Activated T-cell treated with anti-CD3 and anti-CD28 coated beads, Interleukin-2, amount 50 U/mL, for 48 hours (primary cell): ENCODE measurements around the gene C17orf50.
"Not testable (repeated sequence)": the region's sequence is repeated elsewhere in the genome, so short reads cannot be mapped to it uniquely, and the experiment has no call there.

Experiments
- DNase-seq, 2 experiments: peaks; one replicate each; pipeline ENCODE4 v3.0.0-alpha.2; 2020

The C17orf50 gene

DNA sequence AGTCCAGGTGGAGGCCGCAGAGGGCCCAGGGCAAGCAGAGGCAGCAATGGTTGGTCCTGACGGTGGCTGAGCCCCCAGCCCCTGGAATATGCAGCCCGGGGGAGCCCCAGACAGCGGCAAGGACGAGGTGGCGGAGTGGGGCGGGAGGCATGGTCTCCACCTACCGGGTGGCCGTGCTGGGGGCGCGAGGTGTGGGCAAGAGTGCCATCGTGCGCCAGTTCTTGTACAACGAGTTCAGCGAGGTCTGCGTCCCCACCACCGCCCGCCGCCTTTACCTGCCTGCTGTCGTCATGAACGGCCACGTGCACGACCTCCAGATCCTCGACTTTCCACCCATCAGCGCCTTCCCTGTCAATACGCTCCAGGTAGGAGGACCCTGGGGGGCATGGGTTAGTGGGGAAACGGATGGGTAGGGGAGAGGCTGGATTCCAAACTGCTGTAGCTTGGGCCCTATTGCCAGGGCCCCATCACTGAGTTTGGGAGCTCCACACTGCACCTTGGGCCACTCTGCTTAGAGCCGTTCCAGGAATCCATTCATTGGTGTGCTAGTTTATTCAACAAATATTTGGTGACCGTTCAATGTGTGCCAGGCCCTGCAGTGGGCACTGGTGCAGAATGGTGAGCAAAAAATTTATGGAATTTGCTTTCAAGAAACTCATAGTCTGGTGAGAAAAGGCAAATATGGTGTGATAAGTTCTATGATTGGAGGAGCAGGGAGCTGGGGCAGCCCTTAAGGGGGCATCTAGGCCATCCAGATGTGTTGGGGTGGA, 25.5 kb upstream of the C17orf50 start:
- DNase-seq, result no peak

DNA sequence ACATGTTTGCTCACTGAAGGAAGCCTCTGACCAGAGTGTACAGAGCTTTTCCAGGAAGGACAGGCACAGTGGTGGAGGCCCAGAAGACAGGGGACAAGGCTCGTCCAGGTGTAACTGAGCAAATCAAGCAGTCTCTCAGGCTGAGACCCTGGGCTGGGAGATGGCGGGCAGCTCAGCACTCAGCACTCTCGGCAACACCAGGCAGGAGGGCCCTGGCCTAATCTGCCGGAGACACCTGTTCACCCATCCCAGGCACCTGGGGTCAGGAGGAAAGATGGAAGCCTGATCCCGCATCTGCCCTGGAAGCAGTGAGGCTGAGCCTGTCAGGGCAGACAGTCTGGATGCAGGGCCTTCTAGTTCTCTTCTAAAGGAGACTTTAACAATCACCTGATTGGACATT, 24.5 kb upstream of the C17orf50 start:
- no peak for DNase-seq

DNA sequence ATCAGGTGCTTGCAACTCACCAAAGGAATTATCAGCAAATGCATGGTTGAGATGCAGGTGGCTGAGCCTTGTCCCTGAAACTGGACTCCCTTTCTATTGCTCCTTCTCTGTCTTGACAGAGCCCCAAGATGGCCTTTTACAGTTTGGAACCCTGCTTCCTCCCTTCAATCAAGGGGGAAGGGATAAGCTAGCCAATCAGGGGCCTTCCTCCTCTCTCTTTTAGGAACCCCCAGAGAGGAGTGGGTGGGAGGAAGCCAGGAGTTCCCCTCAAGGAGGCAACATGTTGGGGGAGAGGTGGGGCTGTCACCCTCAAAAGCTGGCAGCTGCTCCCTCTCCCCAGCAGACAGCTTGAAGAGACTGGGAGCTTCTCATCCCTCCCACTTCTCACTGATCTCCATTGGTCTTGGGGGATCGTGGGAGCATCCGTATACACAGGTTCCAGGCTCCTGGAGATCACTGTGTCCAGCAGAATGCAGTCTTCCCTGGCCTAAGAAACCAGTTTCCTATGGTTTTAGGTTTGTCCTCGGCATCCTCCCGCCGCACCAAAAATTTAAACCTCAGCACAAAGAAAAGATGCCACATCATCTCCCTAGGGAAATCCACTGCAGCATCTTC, 22.1 kb upstream of the C17orf50 start:
- DNase-seq, result no peak

DNA sequence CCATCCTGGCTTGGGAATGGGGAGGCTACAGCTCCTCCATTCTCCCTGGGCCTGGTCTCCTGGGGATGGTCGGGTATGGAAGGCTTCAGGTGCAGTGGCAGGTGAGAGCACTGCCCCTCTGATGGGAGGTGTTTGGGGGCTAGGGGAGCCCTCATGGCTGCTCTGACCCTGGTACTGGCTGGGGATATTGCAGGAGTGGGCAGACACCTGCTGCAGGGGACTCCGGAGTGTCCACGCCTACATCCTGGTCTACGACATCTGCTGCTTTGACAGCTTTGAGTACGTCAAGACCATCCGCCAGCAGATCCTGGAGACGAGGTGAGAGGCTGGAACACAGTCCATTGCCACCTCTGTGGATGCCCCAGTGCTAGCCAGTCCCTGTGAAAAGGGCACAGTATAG, 20.5 kb upstream of the C17orf50 start:
- no peak for DNase-seq

DNA sequence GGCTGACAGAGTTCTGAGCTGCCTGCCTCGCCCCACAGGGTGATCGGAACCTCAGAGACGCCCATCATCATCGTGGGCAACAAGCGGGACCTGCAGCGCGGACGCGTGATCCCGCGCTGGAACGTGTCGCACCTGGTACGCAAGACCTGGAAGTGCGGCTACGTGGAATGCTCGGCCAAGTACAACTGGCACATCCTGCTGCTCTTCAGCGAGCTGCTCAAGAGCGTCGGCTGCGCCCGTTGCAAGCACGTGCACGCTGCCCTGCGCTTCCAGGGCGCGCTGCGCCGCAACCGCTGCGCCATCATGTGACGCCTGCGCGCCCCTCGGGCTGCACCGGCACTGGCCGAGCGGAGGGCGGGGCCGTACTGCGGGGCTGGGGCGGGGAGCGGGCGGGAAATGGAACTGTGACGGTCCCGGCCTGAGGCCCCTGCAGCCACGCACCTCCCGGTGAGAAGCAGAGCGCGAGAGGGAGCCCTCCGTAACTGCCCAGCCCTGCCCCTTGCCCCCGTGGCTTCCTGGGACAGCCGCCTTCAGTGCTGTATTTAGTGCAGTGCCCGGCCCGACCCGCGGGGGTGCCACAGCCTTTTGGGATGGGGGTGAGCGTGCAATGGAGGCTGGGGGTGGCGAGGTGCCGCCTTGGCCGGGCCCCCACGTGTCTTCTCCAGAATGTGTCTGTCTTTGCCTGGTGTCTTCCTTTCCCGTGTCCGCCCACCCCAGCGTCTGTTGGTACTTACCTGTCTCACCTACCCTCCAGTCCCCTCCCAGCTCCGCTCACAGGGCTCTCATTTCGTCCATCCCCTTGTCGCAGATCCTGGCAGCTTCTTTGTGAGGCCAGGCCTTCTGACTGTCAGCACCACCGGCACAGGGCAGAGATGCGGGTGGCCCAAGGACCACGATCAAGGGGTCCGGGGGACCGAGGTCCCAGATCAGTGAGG, 19.4 kb upstream of the C17orf50 start:
- peak; percentile 44 to 50 for DNase-seq

DNA sequence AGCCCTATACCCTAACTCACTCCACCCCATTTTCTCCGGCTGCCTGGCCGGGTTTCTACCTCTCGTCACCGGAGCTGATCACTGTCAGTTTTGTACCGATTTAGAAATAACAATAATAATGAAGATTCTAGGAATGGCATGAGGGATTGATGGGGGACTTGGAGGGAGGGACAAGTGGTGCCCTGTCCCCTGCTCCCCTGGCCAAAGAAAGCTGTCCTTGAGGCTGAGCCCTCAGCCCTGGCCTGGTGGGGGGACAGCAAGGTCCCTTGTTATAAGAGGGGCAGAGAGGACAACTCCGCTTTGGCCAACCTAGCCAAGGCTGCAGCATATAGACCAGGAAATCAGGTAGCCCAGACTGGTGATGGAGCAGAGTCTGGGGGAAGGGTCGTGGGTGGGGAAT, 18.2 kb upstream of the C17orf50 start:
- DNase-seq, result no peak

DNA sequence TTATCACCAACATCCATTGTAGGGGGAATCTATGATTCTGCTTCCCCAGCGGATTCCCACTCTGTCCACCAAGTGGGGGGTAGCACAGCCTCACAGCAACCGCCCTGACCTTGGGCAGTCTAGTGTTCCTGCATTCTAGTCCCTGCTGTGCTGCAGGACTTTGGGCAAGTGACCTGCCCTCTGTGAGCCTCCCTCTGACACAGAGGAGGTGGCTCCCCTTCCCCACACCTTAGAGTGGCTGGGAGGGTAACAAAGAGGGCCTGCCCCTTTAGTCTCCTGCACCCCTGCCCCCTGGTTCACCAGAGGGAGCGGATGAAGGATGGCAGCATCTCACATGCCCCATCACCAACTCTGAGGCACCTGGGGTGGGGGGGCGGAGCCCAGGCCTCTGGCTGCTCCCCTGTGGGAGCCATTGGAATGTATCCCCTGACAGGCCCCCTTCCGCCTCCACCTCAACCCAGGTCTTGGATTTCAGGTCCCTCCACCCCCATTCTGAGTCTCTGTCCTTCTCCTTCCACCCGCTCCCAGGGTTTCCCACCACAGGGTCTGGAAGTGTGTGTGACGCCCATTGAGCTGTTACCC, 17.7 kb upstream of the C17orf50 start:
- DNase-seq, result peak in 1 of 2 experiments; percentile 15

DNA sequence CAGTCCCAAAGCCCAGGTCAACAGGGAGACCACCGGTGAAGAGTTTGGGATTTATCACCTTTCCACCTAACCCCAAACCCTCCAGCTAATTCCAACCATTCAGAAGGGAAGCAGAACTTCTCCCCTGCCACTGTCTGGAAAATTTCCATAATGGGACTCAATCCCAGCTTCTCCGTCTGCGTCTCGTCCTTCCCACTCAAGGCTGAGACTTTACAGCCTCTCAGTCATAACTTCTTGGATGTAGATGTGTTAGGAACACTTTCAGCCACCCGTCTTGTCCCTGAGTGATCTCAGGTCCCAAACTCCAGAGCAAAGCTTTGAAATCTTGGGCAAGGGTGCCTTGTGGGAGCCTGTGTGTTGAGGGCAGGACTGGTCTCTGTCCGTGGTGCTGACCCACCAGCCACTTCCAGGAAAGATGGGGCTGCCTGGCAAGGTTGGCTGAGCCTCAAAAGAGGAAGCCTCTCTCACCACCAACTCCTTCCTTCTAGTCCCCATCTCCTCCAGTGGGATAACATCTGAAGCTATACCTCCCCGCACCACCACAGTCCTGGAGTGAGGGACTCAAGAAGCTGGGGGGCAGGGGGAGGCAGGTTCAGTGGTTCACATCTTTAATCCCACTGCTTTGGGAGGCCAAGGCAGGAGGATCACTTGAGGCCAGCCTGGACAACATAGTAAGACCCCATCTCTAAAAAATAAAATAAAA, 16.9 kb upstream of the C17orf50 start:
- DNase-seq, result peak in 1 of 2 experiments; percentile 46

DNA sequence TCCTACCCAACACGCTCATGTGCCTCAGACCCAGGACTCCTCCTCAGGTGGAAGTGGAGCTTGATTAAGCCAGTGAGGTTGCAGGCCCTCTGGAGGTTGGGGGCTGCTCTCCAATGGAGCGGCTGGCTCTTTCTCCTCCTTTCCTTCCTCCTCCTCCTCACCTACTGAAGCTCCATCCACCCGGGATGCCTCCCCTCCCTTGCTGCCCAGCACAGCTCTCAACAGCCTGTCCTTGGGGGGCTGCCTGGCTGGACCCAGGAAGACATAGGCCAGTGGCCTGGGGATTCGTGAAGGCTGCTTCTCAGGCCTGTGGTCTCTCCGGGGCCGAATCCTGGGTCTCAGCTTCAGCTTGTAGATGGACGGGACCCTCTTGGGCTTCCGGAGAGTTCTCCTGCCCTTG, 15.9 kb upstream of the C17orf50 start:
- no peak for DNase-seq

DNA sequence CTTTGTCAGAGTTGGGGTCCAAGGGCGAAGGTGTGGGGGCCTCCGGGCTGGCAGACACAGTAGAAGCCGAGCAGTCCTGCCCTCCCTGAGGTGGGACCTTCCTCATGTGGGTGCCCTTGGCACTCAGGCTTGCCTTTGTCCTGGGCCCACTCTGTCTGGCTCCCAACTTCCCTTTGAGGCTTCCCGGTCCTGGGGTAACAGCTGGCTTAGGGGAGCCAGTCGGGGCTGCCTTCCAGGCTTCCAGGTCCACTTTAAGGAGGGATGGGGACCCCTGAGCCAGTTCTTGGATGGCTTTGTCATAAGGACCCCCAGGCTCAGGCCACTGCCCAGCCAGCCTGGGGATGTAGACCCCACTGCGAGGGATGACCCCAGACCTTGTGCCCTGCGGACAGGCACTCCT, 15.4 kb upstream of the C17orf50 start:
- DNase-seq, result no peak

DNA sequence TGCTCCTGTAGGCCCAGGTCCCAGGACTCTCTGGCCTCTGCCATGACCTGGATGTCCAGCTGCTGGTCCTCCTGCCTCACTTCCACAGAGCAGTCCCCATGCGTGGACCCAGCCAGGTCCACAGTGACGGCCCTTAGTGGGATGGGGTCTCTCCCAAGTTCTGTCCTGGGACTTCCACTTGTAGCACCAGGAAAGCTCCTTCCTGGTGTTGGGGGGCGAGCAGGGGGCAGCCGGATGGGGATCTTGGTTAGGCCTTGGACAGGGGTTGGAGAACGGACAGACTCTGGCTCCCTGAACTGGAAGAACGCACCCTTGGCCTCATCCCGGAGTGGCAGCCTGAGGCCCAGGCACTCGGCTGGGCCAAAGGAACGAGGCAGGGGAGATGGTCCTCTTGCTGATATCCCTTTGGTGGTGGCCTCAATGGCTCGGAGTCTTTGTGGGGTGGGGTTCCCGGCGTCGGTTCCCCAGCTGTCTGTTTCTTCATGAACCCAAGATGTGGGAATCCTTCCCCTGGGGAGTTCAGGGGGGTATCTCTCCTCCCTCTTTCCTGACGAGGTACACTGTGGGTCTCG, 14.9 kb upstream of the C17orf50 start:
- peak in 1 of 2 experiments; percentile 16 for DNase-seq

DNA sequence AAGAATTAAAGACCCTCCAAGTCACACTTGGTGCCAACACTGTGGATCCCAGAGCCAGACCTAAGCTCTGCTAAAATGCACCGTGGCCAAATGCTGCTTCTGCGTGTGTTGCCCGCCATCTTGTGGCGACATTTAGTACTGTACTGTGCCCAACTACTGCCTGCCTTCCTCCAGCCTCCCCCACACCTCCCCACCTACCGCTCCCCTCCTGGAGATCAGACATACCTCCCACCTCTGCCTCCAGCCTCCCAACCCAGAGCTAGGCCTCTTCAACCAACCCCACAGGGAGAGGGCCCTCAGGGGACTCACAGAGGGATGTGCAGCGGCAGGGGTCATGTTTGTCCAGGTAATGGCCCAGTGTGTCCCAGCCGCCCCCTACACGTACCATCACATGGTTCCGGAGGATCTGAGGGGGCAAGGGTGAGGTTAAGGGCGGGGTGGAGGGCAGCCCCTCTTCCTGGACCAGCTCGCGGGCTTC, 13.1 kb upstream of the C17orf50 start:
- DNase-seq, result peak; percentile 87 to 89

DNA sequence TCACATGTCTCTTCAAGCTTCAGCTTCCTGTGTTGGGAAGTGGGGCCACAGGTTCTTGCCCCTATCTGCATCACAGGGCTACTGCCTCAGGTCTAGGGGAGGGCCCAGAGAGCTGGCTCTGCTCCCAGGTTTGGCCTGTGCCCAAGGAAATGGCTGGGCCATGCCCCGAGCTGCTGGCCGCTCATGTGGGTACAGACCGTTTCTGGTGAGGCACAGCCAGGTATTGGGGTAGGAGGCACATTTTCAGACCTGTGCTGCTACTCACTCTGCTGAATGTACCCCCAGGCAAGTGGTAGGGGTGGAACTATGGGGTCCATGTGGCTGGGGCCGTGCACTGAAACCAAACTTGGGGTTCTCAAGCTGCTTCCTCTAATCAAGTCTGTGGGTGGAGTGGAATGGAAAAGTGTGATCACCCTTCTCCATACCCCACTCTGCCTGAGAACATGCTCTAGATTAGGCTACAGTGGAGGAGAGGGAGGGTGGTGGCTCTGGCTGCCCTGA, 12.3 kb upstream of the C17orf50 start:
- peak in 1 of 2 experiments; percentile 37 for DNase-seq

DNA sequence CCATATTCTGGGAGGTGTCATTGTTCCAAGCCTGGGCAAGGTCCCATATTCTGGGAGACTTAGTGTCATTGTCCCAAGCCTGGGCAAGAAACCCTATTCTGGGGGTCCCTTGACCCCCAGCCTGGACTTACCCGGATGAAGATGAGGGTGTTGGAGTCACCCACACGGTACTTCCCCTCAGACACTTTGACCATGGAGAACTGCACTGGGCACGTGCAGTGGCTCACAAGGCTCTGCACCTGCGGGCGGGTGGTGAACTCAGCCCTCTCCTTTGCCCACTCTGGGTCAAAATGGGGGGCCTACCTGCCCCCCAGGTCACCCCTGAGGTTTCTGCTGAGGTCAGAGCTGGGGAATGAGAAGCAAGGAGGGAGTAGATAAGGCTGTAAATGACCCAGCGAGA, 11.7 kb upstream of the C17orf50 start:
- DNase-seq, result no peak

DNA sequence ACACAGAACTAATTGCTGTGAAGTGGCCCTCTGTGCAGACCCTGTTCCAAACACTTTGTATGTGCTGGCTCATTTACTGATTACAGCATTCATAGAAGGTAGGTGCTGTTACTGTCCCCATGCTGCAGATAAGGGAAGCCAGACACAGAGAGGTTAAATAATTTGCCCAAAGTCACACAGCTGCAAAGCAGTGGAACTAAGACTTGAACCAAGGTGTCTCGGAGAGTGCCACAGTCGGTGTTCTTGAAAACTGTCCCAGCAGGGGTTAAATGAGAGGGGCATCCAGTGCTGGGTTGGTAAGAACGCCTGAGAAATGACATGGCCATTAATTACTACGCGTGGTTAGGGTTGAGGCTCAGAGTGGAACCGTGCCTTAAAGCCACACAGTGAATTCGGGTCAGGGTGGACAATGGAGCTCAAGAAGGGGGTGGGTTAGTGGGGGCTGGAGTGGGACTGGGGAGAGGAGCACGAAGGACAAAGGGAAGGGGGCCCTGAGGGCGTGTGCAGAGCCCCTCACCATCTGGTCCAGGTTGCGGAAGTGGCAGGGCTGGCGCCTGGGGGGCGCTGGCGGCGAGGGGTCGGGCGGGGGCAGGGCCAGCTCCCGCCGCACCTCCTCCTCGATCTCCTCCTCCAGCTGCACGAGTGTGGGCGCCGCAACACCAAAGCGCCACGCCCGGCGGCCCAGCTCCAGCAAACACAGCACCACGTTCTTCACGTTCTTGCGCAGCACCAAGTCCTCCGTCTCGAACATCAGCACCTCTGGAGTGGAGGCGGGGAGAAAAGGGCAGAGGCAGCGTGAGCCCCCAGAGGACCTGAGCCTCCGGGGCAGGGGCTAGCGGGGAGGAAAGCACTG, 10.9 kb upstream of the C17orf50 start:
- peak in 1 of 2 experiments; percentile 44 for DNase-seq

DNA sequence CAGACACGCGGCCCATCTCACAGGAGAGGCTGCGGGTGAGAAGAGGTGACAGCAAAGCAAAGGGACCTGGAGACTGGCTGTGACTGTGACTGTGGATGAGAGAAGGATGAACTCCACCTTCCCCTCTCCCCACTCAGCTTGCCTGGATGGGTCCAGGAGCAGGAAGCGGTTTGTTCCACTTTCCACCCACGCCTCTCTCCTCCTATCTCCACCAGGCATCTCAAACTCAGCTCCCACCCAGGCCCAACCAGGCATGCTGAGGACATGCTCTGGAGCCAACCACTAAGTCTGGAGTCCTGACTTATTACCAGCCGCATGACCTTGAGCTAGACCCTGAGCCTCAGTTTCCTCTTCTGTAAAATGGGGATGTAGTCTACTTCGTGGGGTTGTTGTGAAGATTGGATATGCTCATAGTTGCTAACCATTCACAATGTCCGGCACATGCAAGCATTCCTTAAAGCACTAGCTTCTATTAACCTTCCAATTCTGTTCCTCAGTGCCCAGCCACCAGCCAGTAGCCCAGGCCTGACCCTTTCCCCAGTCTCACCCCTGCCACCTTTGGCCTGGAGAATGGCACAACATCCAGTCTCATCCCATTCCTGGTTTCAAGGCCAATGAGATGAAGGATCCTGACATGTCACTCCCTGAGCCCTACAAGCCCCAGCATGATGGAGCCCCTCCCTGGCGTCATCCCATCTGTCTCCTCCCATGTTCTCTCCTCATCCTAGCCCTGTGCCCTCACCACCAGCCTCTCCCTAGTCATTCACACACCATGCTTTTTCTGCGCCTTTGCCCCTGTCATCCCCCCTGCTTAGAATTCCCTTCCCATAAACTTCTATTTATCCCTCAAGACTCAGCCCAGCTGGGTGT, 9.9 kb upstream of the C17orf50 start:
- no peak for DNase-seq

DNA sequence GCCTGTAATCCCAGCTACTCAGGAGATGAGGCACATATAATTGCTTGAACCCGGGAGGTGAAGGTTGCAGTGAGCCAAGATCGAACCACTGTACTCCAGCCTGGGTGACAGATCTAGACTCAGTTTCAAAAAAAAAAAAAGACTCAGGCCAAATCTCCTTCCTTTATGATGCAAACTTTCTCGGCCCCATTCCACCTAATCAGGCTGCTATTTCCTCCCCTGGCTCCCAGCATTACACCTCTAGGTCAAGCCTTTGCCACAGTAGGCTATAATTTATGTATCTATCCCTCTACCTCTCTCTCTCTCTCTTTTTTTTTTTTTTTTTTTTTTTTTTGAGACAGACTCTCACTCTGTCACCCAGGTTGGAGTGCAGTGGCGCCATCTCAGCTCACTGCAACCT, 9.1 kb upstream of the C17orf50 start:
- not testable (repeated sequence) for DNase-seq

DNA sequence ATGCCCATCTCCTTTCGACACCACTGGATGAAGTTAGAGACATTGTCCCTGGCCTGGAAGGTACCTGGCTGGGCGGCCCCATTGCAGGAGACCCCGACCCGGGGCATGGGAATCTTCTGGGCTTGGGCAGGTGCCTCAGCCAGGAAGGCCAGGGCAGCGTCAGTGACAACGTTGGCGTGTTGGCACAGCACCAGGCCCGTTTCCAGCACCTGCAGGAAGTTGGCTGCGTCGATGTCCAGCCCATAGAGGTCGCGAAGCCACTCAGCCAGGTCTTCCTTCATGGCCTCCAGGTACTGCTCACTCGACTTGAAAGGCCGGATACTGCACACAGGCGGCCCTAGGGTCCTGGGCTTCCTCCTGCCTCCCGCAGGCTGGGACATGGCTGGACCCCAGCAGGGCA, 8.2 kb upstream of the C17orf50 start:
- no peak for DNase-seq

DNA sequence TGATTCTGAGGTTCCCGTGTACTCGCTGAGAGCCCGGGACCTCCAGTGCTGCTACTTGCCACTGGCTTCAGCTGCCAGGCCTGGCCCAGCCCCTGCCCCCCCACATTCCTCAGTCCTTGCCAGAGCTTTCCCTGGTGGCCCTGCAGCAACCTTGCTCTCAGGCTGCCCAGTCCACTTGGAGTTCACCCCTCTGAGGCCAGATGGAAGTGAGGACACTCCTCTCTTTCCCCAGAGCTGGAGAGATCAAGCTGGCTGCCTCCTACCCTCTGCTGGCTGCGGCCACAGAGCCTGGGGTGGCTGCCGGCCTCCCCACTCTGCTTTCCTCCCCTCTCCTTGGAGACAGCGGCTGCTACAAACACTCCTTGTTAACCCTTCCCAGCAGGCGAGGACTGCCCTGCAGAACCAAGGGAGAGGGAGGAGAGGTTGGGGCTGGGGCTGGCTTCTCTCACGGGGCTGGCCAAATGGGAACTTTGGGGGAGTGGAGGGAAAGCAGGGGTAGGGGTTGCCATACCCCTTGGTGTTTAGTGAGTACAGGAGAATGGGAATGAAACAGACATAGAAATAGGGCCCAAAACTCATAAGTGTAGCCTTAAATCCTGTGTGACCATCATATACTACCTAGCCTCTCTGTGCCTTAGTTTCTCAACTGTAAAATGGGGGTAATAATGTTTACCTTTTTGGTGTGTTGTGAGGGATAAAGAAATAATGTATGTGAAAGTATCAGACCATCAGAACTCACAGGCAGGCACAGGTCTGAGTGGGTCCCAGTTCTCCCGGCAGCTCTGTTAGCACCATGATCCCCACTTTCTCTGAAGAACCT, 7.5 kb upstream of the C17orf50 start, which contains the start of gene GAS2L2:
Gene GAS2L2 (minus strand): TSS at position 295 of the 820 bp plus-strand sequence. CDS start 389 bp downstream, outside the sequence.
- no peak for DNase-seq
